A549 (cell line): ENCODE measurements around the gene SLC32A1. TPM values are rescaled to one million over a fixed set of nuclear protein-coding genes. Genes with fewer than 3 reads are reported as not detected.
A peak's percentile ranks its signal among the peaks of the same experiment; 100 is the strongest.

Source experiments
- ATAC-seq, 2 experiments: fragments of 200-7000 bp in 1 of 2; fragments of >200 bp in 1 of 2; cut with Nextera tagmentation in 1 of 2; cut with Tn5 transposase in 1 of 2; 3 replicates each; pipeline versions ENCODE4 v1.8.0 to v1.9.1; 2018 to 2020; ENCODE audit warnings: mild to moderate bottlenecking in 1 of 2, moderate library complexity in 1 of 2
- CTCF ChIA-PET: fragments of 300-600 bp; sonication (Branson Sonifier 250); formaldehyde crosslinking; extraction: SDS; loops from one replicate; lab custom pipeline; 2021; ENCODE audit warnings: antibody characterized with exemption, inconsistent platforms; lab: Yijun Ruan, JAX
- POLR2A ChIA-PET: fragments of 350-600 bp; formaldehyde crosslinking; extraction: SDS; loops from one replicate; lab custom pipeline; 2021; ENCODE audit warnings: antibody characterized with exemption, inconsistent platforms; lab: Yijun Ruan, JAX
- DNase-seq, 2 experiments: peaks; one replicate each; pipeline versions ENCODE4 v3.0.0 to v3.0.0-alpha.2; 2011 to 2016; ENCODE audit warnings: low read depth in 1 of 2, low spot score in 1 of 2
- FAIRE-seq: peaks from 2 replicates; lab custom pipeline; 2011; peaks lifted over from hg19 to GRCh38; lab: Jason Lieb, UNC
- H3K27ac ChIP-seq, 2 experiments: fragments of >200 bp; sonication (Bioruptor Twin); formaldehyde crosslinking; 3 replicates each; pipeline ENCODE4 v1.5.1; 2016 to 2017
- H3K4me1 ChIP-seq: fragments of >200 bp; sonication (Bioruptor Twin); formaldehyde crosslinking; 3 replicates; pipeline ENCODE4 v1.6.1; 2016
- H3K4me2 ChIP-seq: fragments of >200 bp; sonication (Bioruptor Twin); formaldehyde crosslinking; 3 replicates; pipeline ENCODE4 v1.6.1; 2016
- H3K4me3 ChIP-seq: fragments of >200 bp; sonication (Bioruptor Twin); formaldehyde crosslinking; 3 replicates; pipeline ENCODE4 v1.5.1; 2016
- H3K9me3 ChIP-seq: fragments of >200 bp; sonication (Bioruptor Twin); formaldehyde crosslinking; 3 replicates; pipeline ENCODE4 v1.6.1; 2016
- BCL3 ChIP-seq: fragments of >200 bp; sonication (Bioruptor Twin); formaldehyde crosslinking; IDR thresholded peaks from 3 replicates; pipeline ENCODE4 v1.6.1; 2016
- BHLHE40 ChIP-seq: IDR thresholded peaks from 2 replicates; pipeline ENCODE4 v1.6.1; 2012; ENCODE audit warnings: low read depth, low read length, inconsistent platforms
- CBX2 ChIP-seq: fragments of 200-600 bp; sonication (generic); IDR thresholded peaks from 2 replicates; pipeline ENCODE4 v1.6.1; 2016; ENCODE audit warnings: low read depth, mild to moderate bottlenecking, borderline replicate concordance
- CHD4 ChIP-seq: fragments of 200-600 bp; sonication (generic); IDR thresholded peaks from 2 replicates; pipeline ENCODE4 v1.6.1; 2016; ENCODE audit warnings: antibody characterized with exemption, mild to moderate bottlenecking, borderline replicate concordance
- E2F6 ChIP-seq: IDR thresholded peaks from 2 replicates; pipeline ENCODE4 v1.6.1; 2012; ENCODE audit warnings: low read depth, borderline replicate concordance
- EHMT2 ChIP-seq: fragments of 200-600 bp; sonication (generic); IDR thresholded peaks from 2 replicates; pipeline ENCODE4 v1.6.1; 2016; ENCODE audit warnings: antibody characterized with exemption, low read depth, mild to moderate bottlenecking, moderate library complexity
- FOSL2 ChIP-seq, 2 experiments: fragments of 450-650 bp in 1 of 2; fragments of >200 bp in 1 of 2; sonication (Bioruptor Twin) in 1 of 2; formaldehyde crosslinking; IDR thresholded peaks; 2 replicates each; pipeline versions ENCODE4 v1.5.0 to v1.6.1; 2016 to 2020; ENCODE audit warnings: mild to moderate bottlenecking in 1 of 2, moderate library complexity in 1 of 2
- HDAC2 ChIP-seq: fragments of 200-600 bp; sonication (generic); IDR thresholded peaks from 2 replicates; pipeline ENCODE4 v1.6.1; 2016
- HEYL ChIP-seq: fragments of 250-450 bp; sonication (Bioruptor Pico); IDR thresholded peaks from 2 replicates; pipeline ENCODE4 v1.8.0; 2021; ENCODE audit warnings: mild to moderate bottlenecking, moderate library complexity
- JUN ChIP-seq, 2 experiments: fragments of >200 bp; sonication (Bioruptor Twin); formaldehyde crosslinking; IDR thresholded peaks; 2 replicates in 1 of 2; 3 replicates in 1 of 2; pipeline ENCODE4 v1.6.1; 2016 to 2017
- MAFK ChIP-seq: fragments of 450-650 bp; IDR thresholded peaks from 2 replicates; pipeline ENCODE4 v1.6.1; 2014; ENCODE audit not compliant: partially characterized antibody
- MAZ ChIP-seq: fragments of 150-350 bp; IDR thresholded peaks from 2 replicates; pipeline ENCODE4 v1.6.1; 2014; ENCODE audit warnings: antibody characterized with exemption, low read depth, low read length, borderline replicate concordance
- RARB ChIP-seq: fragments of 250-450 bp; sonication (Bioruptor Pico); IDR thresholded peaks from 2 replicates; pipeline ENCODE4 v1.8.0; 2021; ENCODE audit warnings: mild to moderate bottlenecking, moderate library complexity
- REST ChIP-seq: fragments of 200-600 bp; sonication (generic); IDR thresholded peaks from 2 replicates; pipeline ENCODE4 v1.6.1; 2016; ENCODE audit warnings: antibody characterized with exemption, mild to moderate bottlenecking, moderate library complexity
- RNF2 ChIP-seq: fragments of 200-600 bp; sonication (generic); IDR thresholded peaks from 2 replicates; pipeline ENCODE4 v1.6.1; 2016; ENCODE audit warnings: low read depth, mild to moderate bottlenecking, antibody characterized with exemption, moderate library complexity, borderline replicate concordance
- TP53 ChIP-seq: fragments of 250-450 bp; sonication (Bioruptor Pico); IDR thresholded peaks from 2 replicates; pipeline ENCODE4 v1.5.0; 2021; ENCODE audit warnings: mild to moderate bottlenecking, moderate library complexity
- WGBS: methylation state at CpG from one replicate; pipeline ENCODE4 v1.1.6; 2017; ENCODE audit errors: missing lambda C conversion rate; 5-methylcytosine and 5-hydroxymethylcytosine counted together
- polyA plus RNA-seq, 4 experiments: library from polyadenylated mRNA; depleted of rRNA in 3 of 4; stranded (reverse); fragments of >200 nt; fragmentation: RNase III in 1 of 4; extraction: RNeasy Plus Mini Kit Qiagen cat#74134 plus additional on column Dnase treatment in 1 of 4; gene quantifications; 2 replicates in 3 of 4; 3 replicates in 1 of 4; pipeline ENCODE4 v1.2.3, GENCODE V29; 2011 to 2017

Gene SLC32A1
- polyA plus RNA-seq, 2 of the 4 experiments (the other 2 are of a cell fraction): not detected

GRCh38 chr20:38685271-38685670 lies 39.0 kb upstream of the SLC32A1 start (continued):
- no peak for TF ChIP-seq E2F6
- no peak for TF ChIP-seq JUN (IDR thresholded peaks at IDR 0.05)
- no peak for TF ChIP-seq MAZ
- TF ChIP-seq CHD4: no peak
- no peak for TF ChIP-seq FOSL2 (IDR thresholded peaks at IDR 0.05)
- TF ChIP-seq FOSL2 (CRISPR knock-in tag; IDR thresholded peaks at IDR 0.05): no peak
- no peak for TF ChIP-seq HEYL (CRISPR knock-in tag)
- TF ChIP-seq, all 56 proteins: peak for 0

- FAIRE-seq (no peak), ATAC-seq (peak; percentile 49 to 70; a peak in 1 of 6 replicates), DNase-seq (peak; percentile 10 to 34)
- WGBS: 14% methylated on average over 14 of the region's 14 CpGs
- no peak overlapping the region for H3K4me3 ChIP-seq
- CTCF ChIA-PET: interaction anchor here (1.2 to 1.3 kb wide), 3 partner anchors 26 to 65 kb away, joined by 3 to 5 read pairs (median 5); no protein-coding TSS in a partner anchor
- TF ChIP-seq TP53 (CRISPR knock-in tag) (no peak), BCL3 (no peak), CBX2 (no peak), HDAC2 (no peak), RARB (CRISPR knock-in tag) (no peak), MAFK (no peak), RNF2 (no peak), REST (peak; percentile 97), EHMT2 (peak; percentile 94), FOSL2 (IDR thresholded peaks at IDR 0.05) (no peak), FOSL2 (CRISPR knock-in tag; IDR thresholded peaks at IDR 0.05) (no peak), BHLHE40 (no peak)
- TF ChIP-seq, all 56 proteins: peak for 2
- Histone ChIP-seq H3K4me2 (no peak overlapping the region), H3K27ac (no peak overlapping the region), H3K4me1 (no peaks in the 10 kb centered on the region), H3K9me3 (no peaks in the 10 kb centered on the region)
- POLR2A ChIA-PET: no interaction called here
Measured at GRCh38 chr20:38685853-38686473, 38.3 kb upstream of the SLC32A1 start.
